ENCODE measurements around the gene RTRAF. TPM values are rescaled to one million over a fixed set of nuclear protein-coding genes. Genes with fewer than 3 reads are reported as not detected.

RTRAF gene
- total RNA-seq, 1 experiment from 2014 or later = 350 TPM

GRCh38 chr14:52014601-52015267, 25.4 kb downstream of the RTRAF start:
- H3K4me2 ChIP-seq (ENCODE audit: insufficient read depth, insufficient read length, low read length) = no peak overlapping the region
- no peak overlapping the region for H2BK12ac ChIP-seq (ENCODE audit: insufficient read length, low read depth, low read length)
- WGBS (ENCODE audit: extremely low coverage, insufficient read length, low lambda C conversion rate) = no CpG with 5 or more reads among the region's 15 CpGs
- H2AFZ ChIP-seq (ENCODE audit: low read length) = no peak overlapping the region
- no peak overlapping the region for H3K27ac Mint-ChIP-seq
- no peaks in the 10 kb centered on the region for H3K9me3 Mint-ChIP-seq
- no peak overlapping the region for H2BK15ac ChIP-seq (ENCODE audit: low read depth, low read length)
- no peaks in the 10 kb centered on the region for H3K79me2 ChIP-seq (ENCODE audit: insufficient read depth, low read length)
- H3K27me3 ChIP-seq (ENCODE audit: insufficient read depth, low read length) = no peaks in the 10 kb centered on the region
- H3K56ac ChIP-seq (ENCODE audit: insufficient read length, low read depth, low read length) = no peak overlapping the region
- no peak overlapping the region for H4K5ac ChIP-seq (ENCODE audit: insufficient read length, low read depth, low read length)
- no peak overlapping the region for H3K23ac ChIP-seq (ENCODE audit: insufficient read length, low read depth, low read length)
- no peak overlapping the region for H2BK120ac ChIP-seq (ENCODE audit: low read depth, low read length, poor library complexity, severe bottlenecking)
- H3K79me1 ChIP-seq (ENCODE audit: insufficient read depth, low read depth, low read length, poor library complexity, severe bottlenecking) = no peaks in the 10 kb centered on the region
- H3K27ac ChIP-seq (ENCODE audit: insufficient read length, low read depth, low read length) = no peak overlapping the region
- H4K8ac ChIP-seq (replicated peaks; ENCODE audit: insufficient read length, low read depth, low read length) = no peak overlapping the region
- TF ChIP-seq CTCF (conservative IDR thresholded peaks at IDR 0.05) = no peak
- no peak for DNase-seq
- H4K20me1 ChIP-seq (ENCODE audit: control insufficient read depth, insufficient read depth, insufficient read length) = no peaks in the 10 kb centered on the region
- no peak overlapping the region for H3K4ac ChIP-seq (ENCODE audit: low read depth, low read length)
- no peak overlapping the region for H2BK5ac ChIP-seq (ENCODE audit: insufficient read length, low read length)
- no peak overlapping the region; a peak in 1 of 5 replicates for H3K4me3 Mint-ChIP-seq
- no peaks in the 10 kb centered on the region for H3K9me3 ChIP-seq (ENCODE audit: control insufficient read depth, low read depth, low read length)
- H3T11ph ChIP-seq (ENCODE audit: low read length) = no peak overlapping the region
- H3K23me2 ChIP-seq (ENCODE audit: insufficient read length, low read depth, low read length, poor library complexity, severe bottlenecking) = no peaks in the 10 kb centered on the region
- no peak overlapping the region for H3K14ac ChIP-seq (ENCODE audit: insufficient read depth, low read length)
- no peaks in the 10 kb centered on the region; the same call in 1 of the 2 replicates for H3K27me3 Mint-ChIP-seq (ENCODE audit: low read depth)
- peaks cover 11 to 23% (median 15%) of the 10 kb centered on the region in 3 experiments; a peak in 6 of 7 replicates for H3K36me3 Mint-ChIP-seq (ENCODE audit: insufficient read depth in 1 of 3, low read depth in 3 of 3)
- no peak overlapping the region for H3K18ac ChIP-seq (ENCODE audit: insufficient read length, low read depth, low read length)
- H3K4me1 ChIP-seq (ENCODE audit: insufficient read depth, low read length) = peaks cover 2% of the 10 kb centered on the region; the same call in 1 of the 2 replicates
- H3K9ac ChIP-seq (ENCODE audit: extremely low read depth, insufficient read length, low read length) = no peak overlapping the region
- H2BK20ac ChIP-seq (ENCODE audit: low read depth, low read length, poor library complexity, severe bottlenecking) = no peak overlapping the region
- H2AK5ac ChIP-seq (ENCODE audit: insufficient read length, low read length) = no peak overlapping the region
- H3K4me1 Mint-ChIP-seq = peaks cover 34 to 40% of the 10 kb centered on the region in 2 experiments
- H4K91ac ChIP-seq (ENCODE audit: insufficient read length, low read depth, low read length) = no peak overlapping the region
